ENCODE data around the gene HES7. TPM values are rescaled to one million over a fixed set of nuclear protein-coding genes. Genes with fewer than 3 reads are reported as not detected.

Gene HES7
- total and polyA plus RNA-seq, 9 of the 15 experiments (the other 6 are each of a cell fraction or from before 2014, with no cell fraction given), result 0.03 to 1.7 (median 0.14) TPM; not detected in 1

DNA sequence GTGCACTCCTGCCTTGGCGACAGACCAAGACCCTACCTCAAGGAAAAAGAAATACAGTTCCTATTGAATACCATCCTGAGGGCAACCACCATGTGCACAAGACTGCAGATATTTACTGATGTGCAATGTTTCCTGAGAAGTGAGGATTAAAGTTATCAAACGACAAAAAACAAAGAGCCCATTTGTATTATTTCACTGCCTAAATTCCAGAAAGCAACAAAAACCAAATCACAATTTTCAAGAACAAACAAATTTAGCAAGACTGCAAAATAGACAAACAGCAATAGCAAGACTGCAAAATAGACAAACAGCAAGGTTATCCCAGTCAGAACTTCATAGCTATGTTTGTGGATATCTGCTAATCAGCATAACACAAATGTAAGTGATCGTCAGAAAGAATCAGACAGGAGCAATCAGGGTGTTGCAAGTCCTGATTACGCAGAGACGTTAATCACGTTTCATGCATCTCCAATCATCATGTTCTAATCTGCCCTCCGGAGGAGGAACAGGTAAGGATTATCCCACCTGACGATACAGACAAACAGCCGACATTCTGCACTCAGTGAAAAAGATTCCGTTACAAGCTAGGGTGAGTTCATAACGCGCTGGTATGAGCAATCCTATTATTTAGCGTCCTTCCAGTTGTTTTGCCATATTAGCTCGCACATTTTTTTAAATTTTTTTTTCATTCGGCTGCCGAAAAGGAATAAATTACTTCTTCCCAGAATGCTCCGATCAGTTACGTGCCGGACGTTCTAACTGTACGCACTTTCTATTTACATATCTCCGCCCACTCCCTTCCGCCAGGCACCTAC, 49.4 kb upstream of the HES7 start (continued):
- TF ChIP-seq MTA3 (IDR thresholded peaks at IDR 0.05; ENCODE audit: borderline replicate concordance) (peak; percentile 98), SNRNP70 (optimal IDR thresholded peaks at IDR 0.05; ENCODE audit: low read depth, low read length) (no peak), MCM2 (IDR thresholded peaks at IDR 0.05; ENCODE audit: low read depth) (no peak), GABPB1 (CRISPR knock-in tag; IDR thresholded peaks at IDR 0.05) (peak; percentile 65; the same call in 1 of the 2 replicates), PHTF2 (CRISPR knock-in tag; IDR thresholded peaks at IDR 0.05) (peak; percentile 94), ZFP30 (CRISPR knock-in tag; IDR thresholded peaks at IDR 0.05; ENCODE audit: borderline replicate concordance) (peak; percentile 91; the same call in 1 of the 2 replicates), GATA2 (CRISPR knock-in tag; IDR thresholded peaks at IDR 0.05) (peak; percentile 93), NCOA6 (IDR thresholded peaks at IDR 0.05) (peak; percentile 71; the same call in 1 of the 2 replicates), MYNN (IDR thresholded peaks at IDR 0.05) (peak; percentile 75; the same call in 1 of the 2 replicates), MYNN (CRISPR knock-in tag; IDR thresholded peaks at IDR 0.05) (no peak), MYBL2 (IDR thresholded peaks at IDR 0.05; ENCODE audit: low read depth) (no peak), MYBL2 (CRISPR knock-in tag; IDR thresholded peaks at IDR 0.05; ENCODE audit: borderline replicate concordance) (no peak), ZNF143 (CRISPR knock-in tag; IDR thresholded peaks at IDR 0.05) (peak; percentile 77), XRCC5 (IDR thresholded peaks at IDR 0.05; ENCODE audit: low read depth, low read length) (no peak), CCNT2 (IDR thresholded peaks at IDR 0.05; ENCODE audit: borderline replicate concordance, extremely low read depth, insufficient read length, low read depth, low read length) (peak; percentile 77), ZNF431 (CRISPR knock-in tag; IDR thresholded peaks at IDR 0.05) (peak; percentile 78; the same call in 1 of the 2 replicates), RNF2 (IDR thresholded peaks at IDR 0.05) (peak; percentile 100)
- TF ChIP-seq, protein P1, sequence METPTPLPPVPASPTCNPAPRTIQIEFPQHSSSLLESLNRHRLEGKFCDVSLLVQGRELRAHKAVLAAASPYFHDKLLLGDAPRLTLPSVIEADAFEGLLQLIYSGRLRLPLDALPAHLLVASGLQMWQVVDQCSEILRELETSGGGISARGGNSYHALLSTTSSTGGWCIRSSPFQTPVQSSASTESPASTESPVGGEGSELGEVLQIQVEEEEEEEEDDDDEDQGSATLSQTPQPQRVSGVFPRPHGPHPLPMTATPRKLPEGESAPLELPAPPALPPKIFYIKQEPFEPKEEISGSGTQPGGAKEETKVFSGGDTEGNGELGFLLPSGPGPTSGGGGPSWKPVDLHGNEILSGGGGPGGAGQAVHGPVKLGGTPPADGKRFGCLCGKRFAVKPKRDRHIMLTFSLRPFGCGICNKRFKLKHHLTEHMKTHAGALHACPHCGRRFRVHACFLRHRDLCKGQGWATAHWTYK (CRISPR knock-in tag; IDR thresholded peaks at IDR 0.05), result peak; percentile 97
- TF ChIP-seq, protein P2, sequence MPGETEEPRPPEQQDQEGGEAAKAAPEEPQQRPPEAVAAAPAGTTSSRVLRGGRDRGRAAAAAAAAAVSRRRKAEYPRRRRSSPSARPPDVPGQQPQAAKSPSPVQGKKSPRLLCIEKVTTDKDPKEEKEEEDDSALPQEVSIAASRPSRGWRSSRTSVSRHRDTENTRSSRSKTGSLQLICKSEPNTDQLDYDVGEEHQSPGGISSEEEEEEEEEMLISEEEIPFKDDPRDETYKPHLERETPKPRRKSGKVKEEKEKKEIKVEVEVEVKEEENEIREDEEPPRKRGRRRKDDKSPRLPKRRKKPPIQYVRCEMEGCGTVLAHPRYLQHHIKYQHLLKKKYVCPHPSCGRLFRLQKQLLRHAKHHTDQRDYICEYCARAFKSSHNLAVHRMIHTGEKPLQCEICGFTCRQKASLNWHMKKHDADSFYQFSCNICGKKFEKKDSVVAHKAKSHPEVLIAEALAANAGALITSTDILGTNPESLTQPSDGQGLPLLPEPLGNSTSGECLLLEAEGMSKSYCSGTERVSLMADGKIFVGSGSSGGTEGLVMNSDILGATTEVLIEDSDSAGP (CRISPR knock-in tag; IDR thresholded peaks at IDR 0.05), result 0 out of 2 replicates have a peak, but pooled peaks have one; percentile 18
- TF ChIP-seq, protein P3, sequence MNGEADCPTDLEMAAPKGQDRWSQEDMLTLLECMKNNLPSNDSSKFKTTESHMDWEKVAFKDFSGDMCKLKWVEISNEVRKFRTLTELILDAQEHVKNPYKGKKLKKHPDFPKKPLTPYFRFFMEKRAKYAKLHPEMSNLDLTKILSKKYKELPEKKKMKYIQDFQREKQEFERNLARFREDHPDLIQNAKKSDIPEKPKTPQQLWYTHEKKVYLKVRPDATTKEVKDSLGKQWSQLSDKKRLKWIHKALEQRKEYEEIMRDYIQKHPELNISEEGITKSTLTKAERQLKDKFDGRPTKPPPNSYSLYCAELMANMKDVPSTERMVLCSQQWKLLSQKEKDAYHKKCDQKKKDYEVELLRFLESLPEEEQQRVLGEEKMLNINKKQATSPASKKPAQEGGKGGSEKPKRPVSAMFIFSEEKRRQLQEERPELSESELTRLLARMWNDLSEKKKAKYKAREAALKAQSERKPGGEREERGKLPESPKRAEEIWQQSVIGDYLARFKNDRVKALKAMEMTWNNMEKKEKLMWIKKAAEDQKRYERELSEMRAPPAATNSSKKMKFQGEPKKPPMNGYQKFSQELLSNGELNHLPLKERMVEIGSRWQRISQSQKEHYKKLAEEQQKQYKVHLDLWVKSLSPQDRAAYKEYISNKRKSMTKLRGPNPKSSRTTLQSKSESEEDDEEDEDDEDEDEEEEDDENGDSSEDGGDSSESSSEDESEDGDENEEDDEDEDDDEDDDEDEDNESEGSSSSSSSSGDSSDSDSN (IDR thresholded peaks at IDR 0.05; ENCODE audit: borderline replicate concordance in 1 of 2, low read depth in 2 of 2, low read length in 2 of 2), result no peak
- TF ChIP-seq, protein P4, sequence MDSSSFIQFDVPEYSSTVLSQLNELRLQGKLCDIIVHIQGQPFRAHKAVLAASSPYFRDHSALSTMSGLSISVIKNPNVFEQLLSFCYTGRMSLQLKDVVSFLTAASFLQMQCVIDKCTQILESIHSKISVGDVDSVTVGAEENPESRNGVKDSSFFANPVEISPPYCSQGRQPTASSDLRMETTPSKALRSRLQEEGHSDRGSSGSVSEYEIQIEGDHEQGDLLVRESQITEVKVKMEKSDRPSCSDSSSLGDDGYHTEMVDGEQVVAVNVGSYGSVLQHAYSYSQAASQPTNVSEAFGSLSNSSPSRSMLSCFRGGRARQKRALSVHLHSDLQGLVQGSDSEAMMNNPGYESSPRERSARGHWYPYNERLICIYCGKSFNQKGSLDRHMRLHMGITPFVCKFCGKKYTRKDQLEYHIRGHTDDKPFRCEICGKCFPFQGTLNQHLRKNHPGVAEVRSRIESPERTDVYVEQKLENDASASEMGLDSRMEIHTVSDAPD (CRISPR knock-in tag; IDR thresholded peaks at IDR 0.05), result no peak

All from K562 (cell line).